ENCODE measurements around the gene MYO16.
"Not testable (repeated sequence)": the region's sequence is repeated elsewhere in the genome, so short reads cannot be mapped to it uniquely, and the experiment has no call there.

DNA sequence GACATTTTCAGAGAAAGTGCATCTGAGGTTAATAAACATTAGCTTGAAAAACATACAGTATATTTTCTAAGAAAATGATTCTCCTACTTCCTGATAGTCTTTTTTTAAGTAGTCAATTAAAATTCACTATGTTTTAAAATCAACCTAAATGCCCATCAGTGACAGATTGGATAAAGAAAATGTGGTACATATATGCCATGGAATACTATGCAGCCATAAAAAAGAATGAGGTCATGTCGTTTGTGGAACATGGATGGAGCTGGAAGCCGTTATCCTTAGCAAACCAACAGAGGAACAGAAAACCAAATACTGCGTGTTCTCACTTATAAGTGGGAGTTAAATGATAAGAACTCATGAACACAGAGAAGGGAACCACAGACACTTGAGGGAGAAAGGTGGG, 462.8 kb downstream of the MYO16 start:
- not testable (repeated sequence) for TF ChIP-seq CTCF, EP300, POLR2A (IDR thresholded peaks at IDR 0.05)

All from tibial nerve (tissue), 4 donors.